GM23338 (cell line): ENCODE data around the gene MTA3. TPM values are rescaled to one million over a fixed set of nuclear protein-coding genes. Genes with fewer than 3 reads are reported as not detected.

Experiments
- ATAC-seq: fragments of 200-7000 bp; cut with Tn5 transposase; 3 replicates; pipeline ENCODE4 v1.9.1; 2020
- DNase-seq: peaks from one replicate; pipeline ENCODE4 v3.0.0-alpha.2; 2015; ENCODE audit warnings: low spot score
- H2AFZ ChIP-seq: fragments of 200-600 bp; sonication (generic); 2 replicates; pipeline ENCODE4 v1.8.0; 2016; ENCODE audit warnings: antibody characterized with exemption, mild to moderate bottlenecking, moderate library complexity
- H3F3A ChIP-seq: fragments of 200-600 bp; sonication (generic); replicated peaks from 2 replicates; pipeline ENCODE4 v1.8.0; 2017; ENCODE audit warnings: antibody characterized with exemption, mixed run types, low read depth
- H3K27ac ChIP-seq: fragments of 200-600 bp; sonication (generic); 2 replicates; pipeline ENCODE4 v1.6.1; 2016; ENCODE audit warnings: low read depth
- H3K27me3 ChIP-seq: fragments of 200-600 bp; sonication (generic); 2 replicates; pipeline ENCODE4 v1.8.0; 2016; ENCODE audit warnings: mild to moderate bottlenecking, mixed run types, moderate library complexity; ENCODE audit not compliant: insufficient read depth
- H3K36me3 ChIP-seq: fragments of 200-600 bp; sonication (generic); 2 replicates; pipeline ENCODE4 v1.8.0; 2016; ENCODE audit warnings: mild to moderate bottlenecking; ENCODE audit not compliant: insufficient read depth
- H3K4me1 ChIP-seq: fragments of 200-600 bp; sonication (generic); 2 replicates; pipeline ENCODE4 v1.8.0; 2016; ENCODE audit warnings: mild to moderate bottlenecking, moderate library complexity; ENCODE audit not compliant: insufficient read depth
- H3K4me2 ChIP-seq: fragments of 200-600 bp; sonication (generic); 2 replicates; pipeline ENCODE4 v1.7.1; 2017; ENCODE audit warnings: mixed run types
- H3K4me3 ChIP-seq: fragments of 200-600 bp; sonication (generic); 2 replicates; pipeline ENCODE4 v1.6.1; 2016; ENCODE audit warnings: mixed run types
- H3K79me2 ChIP-seq: fragments of 200-600 bp; sonication (generic); replicated peaks from 2 replicates; pipeline ENCODE4 v1.8.0; 2017; ENCODE audit warnings: mild to moderate bottlenecking; ENCODE audit not compliant: insufficient read depth
- H3K9me2 ChIP-seq: fragments of 200-600 bp; sonication (generic); 2 replicates; pipeline ENCODE4 v1.8.0; 2017; ENCODE audit not compliant: insufficient read depth
- H4K20me1 ChIP-seq: fragments of 200-600 bp; sonication (generic); replicated peaks from 2 replicates; pipeline ENCODE4 v1.8.0; 2017; ENCODE audit warnings: mild to moderate bottlenecking; ENCODE audit not compliant: insufficient read depth
- H3K27ac Mint-ChIP-seq: 2 replicates; pipeline ENCODE4 v1.8.0; 2020; ENCODE audit warnings: inconsistent platforms, mild to moderate bottlenecking, moderate library complexity, mixed read lengths
- H3K27me3 Mint-ChIP-seq: 3 replicates; pipeline ENCODE4 v1.8.0; 2022; ENCODE audit warnings: low read depth, mild to moderate bottlenecking, moderate library complexity, mixed read lengths, inconsistent platforms; ENCODE audit not compliant: insufficient read depth, poor library complexity
- H3K36me3 Mint-ChIP-seq: 3 replicates; pipeline ENCODE4 v1.8.0; 2021; ENCODE audit warnings: low read depth, mild to moderate bottlenecking, inconsistent platforms, moderate library complexity, mixed read lengths
- H3K4me1 Mint-ChIP-seq: 3 replicates; pipeline ENCODE4 v1.8.0; 2020; ENCODE audit warnings: mild to moderate bottlenecking, inconsistent platforms, mixed read lengths
- H3K4me3 Mint-ChIP-seq: 3 replicates; pipeline ENCODE4 v1.8.0; 2021; ENCODE audit warnings: moderate library complexity, mild to moderate bottlenecking, inconsistent platforms, mixed read lengths
- H3K9me3 Mint-ChIP-seq: 3 replicates; pipeline ENCODE4 v1.8.0; 2020; ENCODE audit warnings: moderate library complexity, mild to moderate bottlenecking, inconsistent platforms, mixed read lengths
- CREB1 ChIP-seq: fragments of 250-450 bp; sonication (Bioruptor Pico); IDR thresholded peaks from 2 replicates; pipeline ENCODE4 v1.5.0; 2020; ENCODE audit warnings: low read depth, mild to moderate bottlenecking, moderate library complexity
- EZH2 ChIP-seq: fragments of 200-600 bp; sonication (generic); IDR thresholded peaks from one replicate; pipeline ENCODE4 v1.8.0; 2017; ENCODE audit warnings: antibody characterized with exemption, mild to moderate bottlenecking, low read depth; ENCODE audit not compliant: unreplicated experiment
- EZH2phosphoT487 ChIP-seq: fragments of 200-600 bp; sonication (generic); IDR thresholded peaks from one replicate; pipeline ENCODE4 v1.8.1; 2018; ENCODE audit warnings: antibody characterized with exemption; ENCODE audit not compliant: unreplicated experiment
- JUNB ChIP-seq: IDR thresholded peaks from one replicate; pipeline ENCODE4 v1.6.1; 2016; ENCODE audit warnings: antibody characterized with exemption; ENCODE audit not compliant: unreplicated experiment
- NANOG ChIP-seq: IDR thresholded peaks from 2 replicates; pipeline ENCODE4 v1.6.1; 2016; ENCODE audit warnings: antibody characterized with exemption, borderline replicate concordance
- POLR2AphosphoS5 ChIP-seq: IDR thresholded peaks from 2 replicates; pipeline ENCODE4 v1.6.1; 2016; ENCODE audit warnings: antibody characterized with exemption, low read depth
- STAT1 ChIP-seq: IDR thresholded peaks from one replicate; pipeline ENCODE4 v1.6.1; 2016; ENCODE audit warnings: antibody characterized with exemption; ENCODE audit not compliant: unreplicated experiment
- ZNF114 ChIP-seq: fragments of 250-450 bp; sonication (Bioruptor Pico); IDR thresholded peaks from 2 replicates; pipeline ENCODE4 v1.5.0; 2020; ENCODE audit warnings: mild to moderate bottlenecking, moderate library complexity
- ZNF331 ChIP-seq: fragments of 250-450 bp; sonication (Bioruptor Pico); IDR thresholded peaks from 2 replicates; pipeline ENCODE4 v1.5.0; 2020; ENCODE audit warnings: low read depth, mild to moderate bottlenecking, moderate library complexity
- ZNF462 ChIP-seq: fragments of 250-450 bp; sonication (Bioruptor Pico); IDR thresholded peaks from 2 replicates; pipeline ENCODE4 v1.5.0; 2020; ENCODE audit warnings: mild to moderate bottlenecking, moderate library complexity
- polyA plus RNA-seq: library from polyadenylated mRNA; unstranded; fragments of >200 nt; fragmentation: Nextera tagmentation; extraction: Ambion mirVana; gene quantifications from 2 replicates; pipeline ENCODE4 v1.2.1, GENCODE V29; 2016
- total RNA-seq: library from RNA; depleted of rRNA; stranded (reverse); fragments of >200 nt; shearing (Covaris generic); gene quantifications from 2 replicates; pipeline ENCODE4 v1.2.3, GENCODE V29; 2014
- TF ChIP-seq, protein P1 (sequence below): IDR thresholded peaks from one replicate; pipeline ENCODE4 v1.6.1; 2018; ENCODE audit warnings: antibody characterized with exemption; ENCODE audit not compliant: unreplicated experiment
- TF ChIP-seq, protein P2 (sequence below), 2 experiments: fragments of 200-600 bp in 1 of 2; sonication (generic) in 1 of 2; conservative IDR thresholded peaks; 2 replicates each; pipeline versions ENCODE4 v1.5.1 to v1.6.1; 2016 to 2017; ENCODE audit warnings: antibody characterized with exemption in 2 of 2, low read depth in 2 of 2, mild to moderate bottlenecking in 2 of 2, moderate library complexity in 1 of 2
- TF ChIP-seq, protein P3 (sequence below): IDR thresholded peaks from 2 replicates; pipeline ENCODE4 v1.6.1; 2016; ENCODE audit warnings: antibody characterized with exemption

Gene MTA3
- total and polyA plus RNA-seq, 2 experiments from 2014 or later = 162 to 208 TPM

DNA sequence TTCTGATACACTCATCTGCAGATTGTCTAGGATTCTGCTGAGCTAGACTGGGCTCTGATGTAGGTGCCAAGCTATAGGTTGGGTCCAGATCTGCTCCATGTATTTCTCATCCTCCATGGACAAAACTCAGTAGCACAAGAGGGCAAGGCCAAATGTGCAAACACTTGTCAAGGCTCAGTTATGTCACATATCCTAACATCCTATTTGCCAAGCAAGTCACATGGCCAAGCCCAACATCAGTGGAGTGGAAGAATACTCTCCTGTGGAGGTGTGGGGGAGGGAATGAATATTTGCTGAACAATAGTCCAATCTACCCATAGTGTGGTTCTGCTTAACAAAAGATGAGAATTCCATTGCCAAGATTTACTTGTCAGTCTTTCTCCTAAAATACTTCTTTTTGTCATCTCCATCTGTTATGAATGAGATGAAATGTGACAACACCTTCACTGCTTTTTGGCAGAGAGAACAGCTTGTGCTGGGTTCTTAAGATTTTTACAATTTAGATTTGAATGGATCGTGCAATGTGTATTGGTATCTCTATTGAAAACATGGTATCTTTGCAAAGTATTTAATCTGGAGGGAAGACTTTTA lies 105.7 kb downstream of the MTA3 start:
- Histone ChIP-seq H3K4me3 (no peak overlapping the region), H3K9me2 (no peaks in the 10 kb centered on the region), H2AFZ (no peak overlapping the region), H3K4me1 (no peaks in the 10 kb centered on the region; the same call in 1 of the 2 replicates), H3F3A (no peaks in the 10 kb centered on the region; the same call in 1 of the 2 replicates), H4K20me1 (peaks cover 29% of the 10 kb centered on the region), H3K27ac (0 out of 2 replicates have a peak overlapping the region, but pooled peaks have one; percentile 33), H3K4me2 (no peak overlapping the region), H3K36me3 (peaks cover 19% of the 10 kb centered on the region; the same call in 1 of the 2 replicates), H3K79me2 (peaks cover 94% of the 10 kb centered on the region), H3K27me3 (no peaks in the 10 kb centered on the region)
- Mint-ChIP-seq H3K36me3 (peaks cover 27% of the 10 kb centered on the region), H3K27ac (no peak overlapping the region), H3K27me3 (peaks cover 5% of the 10 kb centered on the region), H3K9me3 (no peaks in the 10 kb centered on the region; the same call in 2 of the 3 replicates), H3K4me1 (peaks cover 13% of the 10 kb centered on the region), H3K4me3 (no peak overlapping the region)
- ATAC-seq (no peak), DNase-seq (no peak)
- no peak for TF ChIP-seq EZH2
- TF ChIP-seq ZNF114 = no peak
- TF ChIP-seq, protein P1, sequence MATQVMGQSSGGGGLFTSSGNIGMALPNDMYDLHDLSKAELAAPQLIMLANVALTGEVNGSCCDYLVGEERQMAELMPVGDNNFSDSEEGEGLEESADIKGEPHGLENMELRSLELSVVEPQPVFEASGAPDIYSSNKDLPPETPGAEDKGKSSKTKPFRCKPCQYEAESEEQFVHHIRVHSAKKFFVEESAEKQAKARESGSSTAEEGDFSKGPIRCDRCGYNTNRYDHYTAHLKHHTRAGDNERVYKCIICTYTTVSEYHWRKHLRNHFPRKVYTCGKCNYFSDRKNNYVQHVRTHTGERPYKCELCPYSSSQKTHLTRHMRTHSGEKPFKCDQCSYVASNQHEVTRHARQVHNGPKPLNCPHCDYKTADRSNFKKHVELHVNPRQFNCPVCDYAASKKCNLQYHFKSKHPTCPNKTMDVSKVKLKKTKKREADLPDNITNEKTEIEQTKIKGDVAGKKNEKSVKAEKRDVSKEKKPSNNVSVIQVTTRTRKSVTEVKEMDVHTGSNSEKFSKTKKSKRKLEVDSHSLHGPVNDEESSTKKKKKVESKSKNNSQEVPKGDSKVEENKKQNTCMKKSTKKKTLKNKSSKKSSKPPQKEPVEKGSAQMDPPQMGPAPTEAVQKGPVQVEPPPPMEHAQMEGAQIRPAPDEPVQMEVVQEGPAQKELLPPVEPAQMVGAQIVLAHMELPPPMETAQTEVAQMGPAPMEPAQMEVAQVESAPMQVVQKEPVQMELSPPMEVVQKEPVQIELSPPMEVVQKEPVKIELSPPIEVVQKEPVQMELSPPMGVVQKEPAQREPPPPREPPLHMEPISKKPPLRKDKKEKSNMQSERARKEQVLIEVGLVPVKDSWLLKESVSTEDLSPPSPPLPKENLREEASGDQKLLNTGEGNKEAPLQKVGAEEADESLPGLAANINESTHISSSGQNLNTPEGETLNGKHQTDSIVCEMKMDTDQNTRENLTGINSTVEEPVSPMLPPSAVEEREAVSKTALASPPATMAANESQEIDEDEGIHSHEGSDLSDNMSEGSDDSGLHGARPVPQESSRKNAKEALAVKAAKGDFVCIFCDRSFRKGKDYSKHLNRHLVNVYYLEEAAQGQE = no peak
- no peak for TF ChIP-seq ZNF331 (CRISPR knock-in tag)
- no peak for TF ChIP-seq CREB1
- TF ChIP-seq ZNF462 = no peak
- no peak for TF ChIP-seq EZH2phosphoT487
- TF ChIP-seq NANOG = no peak
- no peak for TF ChIP-seq JUNB
- no peak for TF ChIP-seq POLR2AphosphoS5
- TF ChIP-seq, protein P2, sequence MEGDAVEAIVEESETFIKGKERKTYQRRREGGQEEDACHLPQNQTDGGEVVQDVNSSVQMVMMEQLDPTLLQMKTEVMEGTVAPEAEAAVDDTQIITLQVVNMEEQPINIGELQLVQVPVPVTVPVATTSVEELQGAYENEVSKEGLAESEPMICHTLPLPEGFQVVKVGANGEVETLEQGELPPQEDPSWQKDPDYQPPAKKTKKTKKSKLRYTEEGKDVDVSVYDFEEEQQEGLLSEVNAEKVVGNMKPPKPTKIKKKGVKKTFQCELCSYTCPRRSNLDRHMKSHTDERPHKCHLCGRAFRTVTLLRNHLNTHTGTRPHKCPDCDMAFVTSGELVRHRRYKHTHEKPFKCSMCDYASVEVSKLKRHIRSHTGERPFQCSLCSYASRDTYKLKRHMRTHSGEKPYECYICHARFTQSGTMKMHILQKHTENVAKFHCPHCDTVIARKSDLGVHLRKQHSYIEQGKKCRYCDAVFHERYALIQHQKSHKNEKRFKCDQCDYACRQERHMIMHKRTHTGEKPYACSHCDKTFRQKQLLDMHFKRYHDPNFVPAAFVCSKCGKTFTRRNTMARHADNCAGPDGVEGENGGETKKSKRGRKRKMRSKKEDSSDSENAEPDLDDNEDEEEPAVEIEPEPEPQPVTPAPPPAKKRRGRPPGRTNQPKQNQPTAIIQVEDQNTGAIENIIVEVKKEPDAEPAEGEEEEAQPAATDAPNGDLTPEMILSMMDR (conservative IDR thresholded peaks at IDR 0.05; ENCODE audit: low read depth in 2 of 2) = no peak
- no peak for TF ChIP-seq STAT1
- TF ChIP-seq, protein P3, sequence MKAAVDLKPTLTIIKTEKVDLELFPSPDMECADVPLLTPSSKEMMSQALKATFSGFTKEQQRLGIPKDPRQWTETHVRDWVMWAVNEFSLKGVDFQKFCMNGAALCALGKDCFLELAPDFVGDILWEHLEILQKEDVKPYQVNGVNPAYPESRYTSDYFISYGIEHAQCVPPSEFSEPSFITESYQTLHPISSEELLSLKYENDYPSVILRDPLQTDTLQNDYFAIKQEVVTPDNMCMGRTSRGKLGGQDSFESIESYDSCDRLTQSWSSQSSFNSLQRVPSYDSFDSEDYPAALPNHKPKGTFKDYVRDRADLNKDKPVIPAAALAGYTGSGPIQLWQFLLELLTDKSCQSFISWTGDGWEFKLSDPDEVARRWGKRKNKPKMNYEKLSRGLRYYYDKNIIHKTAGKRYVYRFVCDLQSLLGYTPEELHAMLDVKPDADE = no peak
